Measurements from ENCODE around the gene CACNG3. TPM values are rescaled to one million over a fixed set of nuclear protein-coding genes. Genes with fewer than 3 reads are reported as not detected.

The CACNG3 gene
- polyA plus RNA-seq, 1 donor from 2014 or later, result not detected

DNA sequence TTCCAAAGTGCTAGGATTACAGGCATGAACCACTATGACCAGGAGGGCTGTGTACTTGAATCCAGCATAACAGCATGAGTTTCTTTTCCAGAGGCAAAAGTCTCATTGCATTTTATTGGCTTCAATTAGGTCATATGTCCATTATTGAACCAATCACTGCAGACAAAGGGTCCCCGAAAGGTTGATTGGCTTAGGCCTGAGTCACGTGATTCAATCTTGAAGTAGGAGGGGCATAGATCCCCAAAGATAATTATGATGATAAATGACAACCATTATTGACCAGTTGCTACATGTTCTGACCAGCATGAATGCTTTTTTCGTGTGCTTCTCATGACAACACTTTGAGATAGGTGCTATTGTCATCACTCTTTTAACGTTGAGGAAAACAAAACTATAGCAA, 25.3 kb downstream of the CACNG3 start:
- Histone ChIP-seq H3K27ac (ENCODE audit: low read length) (no peak overlapping the region), H3K9me3 (ENCODE audit: low read length) (no peaks in the 10 kb centered on the region), H3K27me3 (ENCODE audit: insufficient read depth, low read depth, low read length) (no peaks in the 10 kb centered on the region), H3K4me3 (ENCODE audit: low read length) (no peak overlapping the region), H3K36me3 (ENCODE audit: insufficient read depth, low read length) (no peaks in the 10 kb centered on the region), H3K4me2 (ENCODE audit: low read length) (no peak overlapping the region), H2AFZ (ENCODE audit: low read depth, low read length) (no peak overlapping the region), H3K9me2 (ENCODE audit: insufficient read depth, low read length) (no peaks in the 10 kb centered on the region), H3K9ac (ENCODE audit: low read length) (no peak overlapping the region), H4K20me1 (ENCODE audit: insufficient read depth) (no peaks in the 10 kb centered on the region), H3F3A (ENCODE audit: insufficient read depth, low read length, poor library complexity, severe bottlenecking) (peaks cover under 1% of the 10 kb centered on the region), H3K79me2 (replicated peaks; ENCODE audit: insufficient read depth, low read length) (no peaks in the 10 kb centered on the region)
- TF ChIP-seq, protein P1, sequence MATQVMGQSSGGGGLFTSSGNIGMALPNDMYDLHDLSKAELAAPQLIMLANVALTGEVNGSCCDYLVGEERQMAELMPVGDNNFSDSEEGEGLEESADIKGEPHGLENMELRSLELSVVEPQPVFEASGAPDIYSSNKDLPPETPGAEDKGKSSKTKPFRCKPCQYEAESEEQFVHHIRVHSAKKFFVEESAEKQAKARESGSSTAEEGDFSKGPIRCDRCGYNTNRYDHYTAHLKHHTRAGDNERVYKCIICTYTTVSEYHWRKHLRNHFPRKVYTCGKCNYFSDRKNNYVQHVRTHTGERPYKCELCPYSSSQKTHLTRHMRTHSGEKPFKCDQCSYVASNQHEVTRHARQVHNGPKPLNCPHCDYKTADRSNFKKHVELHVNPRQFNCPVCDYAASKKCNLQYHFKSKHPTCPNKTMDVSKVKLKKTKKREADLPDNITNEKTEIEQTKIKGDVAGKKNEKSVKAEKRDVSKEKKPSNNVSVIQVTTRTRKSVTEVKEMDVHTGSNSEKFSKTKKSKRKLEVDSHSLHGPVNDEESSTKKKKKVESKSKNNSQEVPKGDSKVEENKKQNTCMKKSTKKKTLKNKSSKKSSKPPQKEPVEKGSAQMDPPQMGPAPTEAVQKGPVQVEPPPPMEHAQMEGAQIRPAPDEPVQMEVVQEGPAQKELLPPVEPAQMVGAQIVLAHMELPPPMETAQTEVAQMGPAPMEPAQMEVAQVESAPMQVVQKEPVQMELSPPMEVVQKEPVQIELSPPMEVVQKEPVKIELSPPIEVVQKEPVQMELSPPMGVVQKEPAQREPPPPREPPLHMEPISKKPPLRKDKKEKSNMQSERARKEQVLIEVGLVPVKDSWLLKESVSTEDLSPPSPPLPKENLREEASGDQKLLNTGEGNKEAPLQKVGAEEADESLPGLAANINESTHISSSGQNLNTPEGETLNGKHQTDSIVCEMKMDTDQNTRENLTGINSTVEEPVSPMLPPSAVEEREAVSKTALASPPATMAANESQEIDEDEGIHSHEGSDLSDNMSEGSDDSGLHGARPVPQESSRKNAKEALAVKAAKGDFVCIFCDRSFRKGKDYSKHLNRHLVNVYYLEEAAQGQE (IDR thresholded peaks at IDR 0.05; ENCODE audit: borderline replicate concordance), result no peak
- TF ChIP-seq MXI1 (conservative IDR thresholded peaks at IDR 0.05; ENCODE audit: poor library complexity, severe bottlenecking) (no peak), SMC3 (conservative IDR thresholded peaks at IDR 0.05; ENCODE audit: poor library complexity) (no peak), RAD21 (conservative IDR thresholded peaks at IDR 0.05) (no peak), POLR2AphosphoS5 (IDR thresholded peaks at IDR 0.05) (no peak), TAF1 (IDR thresholded peaks at IDR 0.05; ENCODE audit: low read depth) (no peak)

DNA sequence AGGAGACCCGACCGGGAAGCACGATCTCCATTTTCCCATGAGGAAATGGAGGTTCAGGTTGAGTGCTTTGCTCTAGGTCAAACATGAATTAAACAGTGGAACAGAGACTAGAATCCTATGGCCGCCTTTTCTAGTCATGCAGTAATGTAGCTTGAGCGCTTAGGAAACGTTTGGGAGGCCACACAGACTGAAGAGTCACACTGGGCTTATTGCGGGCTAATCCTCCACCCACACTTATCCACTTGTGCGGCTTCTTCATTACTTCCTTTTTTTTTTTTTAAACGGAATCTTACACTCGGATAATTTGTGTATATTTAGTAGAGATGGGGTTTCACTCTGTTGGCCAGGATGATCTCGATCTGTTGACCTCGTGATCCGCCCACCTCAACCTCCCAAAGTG, 26.0 kb downstream of the CACNG3 start:
- no peaks in the 10 kb centered on the region for H3K27me3 ChIP-seq (ENCODE audit: insufficient read depth, low read depth, low read length)
- H3K27ac ChIP-seq (ENCODE audit: low read length), result no peak overlapping the region
- no peak overlapping the region for H3K4me2 ChIP-seq (ENCODE audit: low read length)
- TF ChIP-seq RAD21 (conservative IDR thresholded peaks at IDR 0.05), result no peak
- no peak for TF ChIP-seq TAF1 (IDR thresholded peaks at IDR 0.05; ENCODE audit: low read depth)
- no peak for TF ChIP-seq EP300 (conservative IDR thresholded peaks at IDR 0.05; ENCODE audit: poor library complexity, severe bottlenecking)
- TF ChIP-seq, protein P1 (IDR thresholded peaks at IDR 0.05; ENCODE audit: borderline replicate concordance), result no peak
- no peak for TF ChIP-seq EZH2 (IDR thresholded peaks at IDR 0.05; ENCODE audit: borderline replicate concordance, insufficient read depth, low read length, poor library complexity, severe bottlenecking)
- no peak for TF ChIP-seq MXI1 (conservative IDR thresholded peaks at IDR 0.05; ENCODE audit: poor library complexity, severe bottlenecking)
- no peak overlapping the region for H2AFZ ChIP-seq (ENCODE audit: low read depth, low read length)
- H3K79me2 ChIP-seq (replicated peaks; ENCODE audit: insufficient read depth, low read length), result no peaks in the 10 kb centered on the region
- no peaks in the 10 kb centered on the region for H3F3A ChIP-seq (ENCODE audit: insufficient read depth, low read length, poor library complexity, severe bottlenecking)
- no peak overlapping the region for H3K9ac ChIP-seq (ENCODE audit: low read length)
- H3K9me2 ChIP-seq (ENCODE audit: insufficient read depth, low read length), result no peaks in the 10 kb centered on the region
- H4K20me1 ChIP-seq (ENCODE audit: insufficient read depth), result no peaks in the 10 kb centered on the region
- H3K36me3 ChIP-seq (ENCODE audit: insufficient read depth, low read length), result no peaks in the 10 kb centered on the region
- no peak overlapping the region for H3K4me3 ChIP-seq (ENCODE audit: low read length)
- H3K9me3 ChIP-seq (ENCODE audit: low read length), result no peaks in the 10 kb centered on the region

Data from neural cell (in vitro differentiated cells).